Kidney (tissue), 14 donors: ENCODE results near the gene PLIN5. TPM values are rescaled to one million over a fixed set of nuclear protein-coding genes. Genes with fewer than 3 reads are reported as not detected.

ENCODE experiments used
- DNase-seq, 5 donors: peaks; one replicate each; pipeline ENCODE4 v3.0.0-alpha.2; 2013 to 2020
- FAIRE-seq: peaks from 2 replicates; lab custom pipeline; 2012; peaks lifted over from hg19 to GRCh38; lab: Jason Lieb, UNC
- H3K27ac ChIP-seq, 2 donors: one replicate each; pipeline ENCODE4 v1.7.0; 2013; ENCODE audit warnings: low read depth in 2 of 2, low read length in 2 of 2, inconsistent platforms in 1 of 2
- H3K27me3 ChIP-seq: one replicate; pipeline ENCODE4 v1.7.1; 2013; ENCODE audit warnings: low read length, inconsistent platforms; ENCODE audit not compliant: control insufficient read depth, insufficient read depth
- H3K36me3 ChIP-seq, 3 donors: one replicate each; pipeline versions ENCODE4 v1.7.0 to v1.7.1; 2013; ENCODE audit warnings: low read length in 3 of 3, control low read depth in 1 of 3, inconsistent platforms in 1 of 3; ENCODE audit not compliant: insufficient read depth in 3 of 3, control insufficient read depth in 2 of 3
- H3K4me1 ChIP-seq, 3 donors: one replicate each; pipeline versions ENCODE4 v1.7.0 to v1.7.1; 2013; ENCODE audit warnings: low read length in 3 of 3, inconsistent platforms in 1 of 3, low read depth in 1 of 3; ENCODE audit not compliant: control insufficient read depth in 2 of 3, insufficient read depth in 2 of 3
- H3K4me3 ChIP-seq, 3 donors: one replicate each; pipeline versions ENCODE4 v1.7.0 to v1.8.1; 2013; ENCODE audit warnings: low read length in 3 of 3, control low read depth in 1 of 3, inconsistent platforms in 1 of 3
- H3K9ac ChIP-seq, 3 donors: one replicate each; pipeline versions ENCODE4 v1.7.0 to v1.7.1; 2013; ENCODE audit warnings: low read length in 3 of 3, control low read depth in 1 of 3, inconsistent platforms in 1 of 3
- H3K9me3 ChIP-seq, 3 donors: one replicate each; pipeline versions ENCODE4 v1.7.0 to v1.7.1; 2013; ENCODE audit warnings: low read length in 3 of 3, control low read depth in 1 of 3, inconsistent platforms in 1 of 3; ENCODE audit not compliant: control insufficient read depth in 2 of 3, insufficient read depth in 1 of 3
- CTCF ChIP-seq: IDR thresholded peaks from 3 replicates; pipeline ENCODE4 v1.5.1; 2012; ENCODE audit warnings: mild to moderate bottlenecking, moderate library complexity, borderline replicate concordance; ENCODE audit not compliant: insufficient read depth; ENCODE audit errors: extremely low read depth
- intact Hi-C: fragments of 100-400 bp; cut with DNase I; formaldehyde crosslinking; loops from one replicate; pipeline ENCODE4 v1.11.1; 2022
- polyA plus RNA-seq: library from polyadenylated mRNA; stranded (reverse); fragments of 350-450 nt; fragmentation: Illumina TruSeq; extraction: RNeasy Lipid Tissue Mini Kit (QIAGEN cat#74804); gene quantifications from one replicate; pipeline ENCODE4 v1.2.3, GENCODE V29; 2014; ENCODE audit warnings: low read depth, low replicate concordance; ENCODE audit not compliant: insufficient read depth
- total RNA-seq: library from RNA; stranded (reverse); fragmentation: NEBNext Ultra II Directional; extraction: Animal tissue kit (Norgen Biotek cat#: 25700); gene quantifications from one replicate; pipeline ENCODE4 v1.2.1, GENCODE V29; 2021
- donor health status: control.
- donor health status: control.
- donor health status: control.
- donor health status: control.
- donor health status: control.
- donor health status: DM: yes; HTN: yes; CAD: no.
- donor health status: Normal renal cell carcinoma (clear cell type).

PLIN5 gene
- total and polyA plus RNA-seq, 2 donors from 2014 or later, result 21.2 to 30.7 TPM

DNA sequence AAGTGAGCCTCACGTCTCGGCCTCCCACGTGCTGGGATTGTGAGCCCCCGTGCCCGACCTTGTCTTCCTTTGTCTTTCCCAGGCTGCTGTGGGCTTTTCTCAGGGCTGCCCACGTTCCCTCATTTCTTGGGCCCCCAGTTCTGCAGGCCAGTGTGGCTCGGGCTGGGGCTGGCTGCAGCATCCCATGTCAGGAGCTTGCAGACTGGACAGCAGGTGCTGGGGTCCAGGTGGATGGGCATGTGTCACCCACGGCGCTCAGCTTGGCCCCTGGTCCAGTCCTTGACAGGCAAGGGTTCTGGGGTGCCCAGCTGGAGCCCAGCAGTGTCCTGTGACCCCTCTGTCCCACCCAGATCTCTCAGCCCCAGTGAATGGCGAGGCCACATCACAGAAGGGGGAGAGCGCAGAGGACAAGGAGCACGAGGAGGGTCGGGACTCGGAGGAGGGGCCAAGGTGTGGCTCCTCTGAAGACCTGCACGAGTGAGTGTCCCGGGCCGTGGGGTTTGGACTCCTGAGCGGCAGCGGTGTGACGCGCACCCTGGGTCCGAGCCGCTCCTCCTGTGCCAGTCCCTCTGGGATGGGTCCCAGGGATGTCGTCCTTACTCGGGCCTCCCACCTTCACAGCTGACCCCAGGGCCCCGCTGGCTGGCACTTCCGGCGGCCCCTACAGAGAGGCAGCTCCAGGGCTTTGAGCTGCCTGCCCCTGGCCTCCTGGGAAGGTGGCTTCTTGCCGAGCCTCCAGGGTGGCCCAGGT is 34.0 kb downstream of the PLIN5 start:
- FAIRE-seq (no peak), DNase-seq (no peak)
- no peak overlapping the region for H3K4me3 ChIP-seq
- no peak for TF ChIP-seq CTCF
- intact Hi-C loops, result no loop called here
- H3K9ac ChIP-seq, result no peak overlapping the region
- peaks cover 0 to 4% (median 2%) of the 10 kb centered on the region in 3 donors for H3K36me3 ChIP-seq
- no peak overlapping the region for H3K27ac ChIP-seq
- no peaks in the 10 kb centered on the region for H3K4me1 ChIP-seq
- no peaks in the 10 kb centered on the region for H3K9me3 ChIP-seq
- H3K27me3 ChIP-seq, result no peaks in the 10 kb centered on the region

GRCh38 chr19:4499855-4500254 is 35.2 kb downstream of the PLIN5 start:
- FAIRE-seq (no peak), DNase-seq (no peak)
- H3K27me3 ChIP-seq, result no peaks in the 10 kb centered on the region
- H3K4me3 ChIP-seq, result no peak overlapping the region
- intact Hi-C loops, result no loop called here
- H3K9ac ChIP-seq, result no peak overlapping the region
- H3K36me3 ChIP-seq, result peaks cover 0 to 10% (median 2%) of the 10 kb centered on the region in 3 donors
- no peak for TF ChIP-seq CTCF
- no peaks in the 10 kb centered on the region for H3K4me1 ChIP-seq
- no peak overlapping the region for H3K27ac ChIP-seq
- no peaks in the 10 kb centered on the region for H3K9me3 ChIP-seq

DNA sequence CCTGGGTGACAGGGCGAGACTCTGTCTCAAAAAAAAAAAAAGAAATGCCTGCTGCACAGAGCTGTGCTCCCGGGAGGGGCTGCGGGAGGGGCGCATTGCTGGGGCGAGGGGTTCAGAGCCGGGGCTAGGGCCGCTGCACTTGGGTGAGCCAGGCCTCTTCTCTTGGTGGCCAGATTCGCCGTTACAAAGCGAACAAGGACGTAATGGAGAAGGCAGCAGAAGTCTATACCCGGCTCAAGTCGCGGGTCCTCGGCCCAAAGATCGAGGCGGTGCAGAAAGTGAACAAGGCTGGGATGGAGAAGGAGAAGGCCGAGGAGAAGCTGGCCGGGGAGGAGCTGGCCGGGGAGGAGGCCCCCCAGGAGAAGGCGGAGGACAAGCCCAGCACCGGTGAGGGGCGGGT is 35.7 kb downstream of the PLIN5 start:
- intact Hi-C loops, result no loop called here
- Histone ChIP-seq H3K9ac (no peak overlapping the region), H3K4me1 (no peaks in the 10 kb centered on the region), H3K36me3 (peaks cover 0 to 14% (median 2%) of the 10 kb centered on the region in 3 donors), H3K9me3 (no peaks in the 10 kb centered on the region), H3K4me3 (no peak overlapping the region), H3K27ac (no peak overlapping the region), H3K27me3 (no peaks in the 10 kb centered on the region)
- DNase-seq, result no peak
- no peak for TF ChIP-seq CTCF
- FAIRE-seq, result no peak
